Left renal cortex interstitium (tissue), 4 donors: ENCODE results near the gene TAGLN3. TPM values are rescaled to one million over a fixed set of nuclear protein-coding genes. Genes with fewer than 3 reads are reported as not detected.
A peak's percentile ranks its signal among the peaks of the same experiment; 100 is the strongest.

Experiments
- DNase-seq, 4 donors: peaks; one replicate each; pipeline ENCODE4 v3.0.0-alpha.2; 2013; ENCODE audit warnings: low read depth in 4 of 4, low spot score in 2 of 4, missing footprints in 1 of 4
- polyA plus RNA-seq, 4 donors: library from polyadenylated mRNA; unstranded; fragments of 120-200 nt; gene quantifications; one replicate each; pipeline ENCODE4 v1.2.1, GENCODE V29; 2013; ENCODE audit not compliant: insufficient read length in 4 of 4

Gene TAGLN3
- polyA plus RNA-seq, 4 donors: 1.4 to 3.2 (median 2.7) TPM

- no peak for DNase-seq
Observed at GRCh38 chr3:112042842-112043280, 44.1 kb downstream of the TAGLN3 start.

GRCh38 chr3:112043621-112044201, 45.0 kb downstream of the TAGLN3 start:
- DNase-seq: peak in 3 of 4 donors; percentile 23 to 37 (median 33)

- DNase-seq: no peak
Observed at GRCh38 chr3:112046599-112046998, 47.9 kb downstream of the TAGLN3 start.

- DNase-seq: no peak
Observed at GRCh38 chr3:112047264-112047663, 48.5 kb downstream of the TAGLN3 start.

- DNase-seq: no peak
Observed at GRCh38 chr3:112048911-112049310, 50.2 kb downstream of the TAGLN3 start.

GRCh38 chr3:112053229-112053628, 54.5 kb downstream of the TAGLN3 start:
- DNase-seq: no peak

GRCh38 chr3:112056451-112056929, 57.8 kb downstream of the TAGLN3 start:
- no peak for DNase-seq

- DNase-seq: no peak
Observed at GRCh38 chr3:112059497-112059896, 60.8 kb downstream of the TAGLN3 start.

GRCh38 chr3:112061152-112061551, 62.4 kb downstream of the TAGLN3 start:
- no peak for DNase-seq

Other genes starting within 250 kb of the TAGLN3 start
- 100 to 1,000 TPM in 1 of 4 donors, 10 to 100 TPM in 3; 71.9 to 112 (median 88.8) TPM for gene PHLDB2, start 139.7 kb upstream of the TAGLN3 start, polyA plus RNA-seq
- 10 to 100 TPM; 49.4 to 58.8 (median 52.2) TPM for gene ABHD10, start 19.9 kb upstream of the TAGLN3 start, polyA plus RNA-seq
- under 1 TPM in 2 of 4 donors, not detected in 2; 0.06 to 0.07 TPM for gene TMPRSS7, start 35.8 kb downstream of the TAGLN3 start, polyA plus RNA-seq
- gene C3orf52, start 87.5 kb downstream of the TAGLN3 start, polyA plus RNA-seq: 1 to 10 TPM; 5.1 to 9.7 (median 6.5) TPM
- 1 to 10 TPM in 3 of 4 donors, under 1 TPM in 1; 0.90 to 3.6 (median 1.8) TPM for gene GCSAM, start 134.3 kb downstream of the TAGLN3 start, polyA plus RNA-seq